Ovary (tissue), 3 donors: ENCODE data around the gene ST14.

ENCODE experiments used
- POLR2A ChIP-seq: fragments of 450-650 bp; IDR thresholded peaks from one replicate; pipeline ENCODE4 v1.6.1; 2017; ENCODE audit warnings: antibody characterized with exemption, mild to moderate bottlenecking, moderate library complexity
- TF ChIP-seq, protein P1 (sequence below), 3 donors: fragments of 450-650 bp in 2 of 3; fragments of 200-600 bp in 1 of 3; IDR thresholded peaks; one replicate each; pipeline versions ENCODE4 v1.5.1 to v1.8.0; 2016 to 2022; ENCODE audit warnings: antibody characterized with exemption in 3 of 3, mild to moderate bottlenecking in 1 of 3
- donor health status: DM: no; HTN: no; CAD: no.

DNA sequence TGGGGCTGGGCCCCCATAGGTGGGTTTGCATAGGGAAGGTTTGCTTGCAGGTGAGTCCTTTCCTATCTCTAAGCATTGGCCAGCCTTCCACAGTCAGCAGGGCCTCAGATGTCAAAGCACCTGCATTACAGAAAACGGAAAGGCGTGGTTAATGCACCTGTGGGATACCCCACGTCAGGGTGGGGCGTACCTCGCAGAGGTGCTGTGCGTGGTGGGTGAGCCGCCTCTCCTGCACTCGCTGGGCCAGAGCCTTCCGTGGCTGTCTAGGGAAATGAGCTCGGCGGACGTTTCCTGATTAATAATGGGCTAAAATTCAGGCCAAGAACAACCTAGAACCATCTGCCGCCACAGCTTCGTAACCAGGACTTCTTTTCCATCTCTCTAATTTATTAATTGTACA, 32.3 kb downstream of the ST14 start:
- TF ChIP-seq, protein P1, sequence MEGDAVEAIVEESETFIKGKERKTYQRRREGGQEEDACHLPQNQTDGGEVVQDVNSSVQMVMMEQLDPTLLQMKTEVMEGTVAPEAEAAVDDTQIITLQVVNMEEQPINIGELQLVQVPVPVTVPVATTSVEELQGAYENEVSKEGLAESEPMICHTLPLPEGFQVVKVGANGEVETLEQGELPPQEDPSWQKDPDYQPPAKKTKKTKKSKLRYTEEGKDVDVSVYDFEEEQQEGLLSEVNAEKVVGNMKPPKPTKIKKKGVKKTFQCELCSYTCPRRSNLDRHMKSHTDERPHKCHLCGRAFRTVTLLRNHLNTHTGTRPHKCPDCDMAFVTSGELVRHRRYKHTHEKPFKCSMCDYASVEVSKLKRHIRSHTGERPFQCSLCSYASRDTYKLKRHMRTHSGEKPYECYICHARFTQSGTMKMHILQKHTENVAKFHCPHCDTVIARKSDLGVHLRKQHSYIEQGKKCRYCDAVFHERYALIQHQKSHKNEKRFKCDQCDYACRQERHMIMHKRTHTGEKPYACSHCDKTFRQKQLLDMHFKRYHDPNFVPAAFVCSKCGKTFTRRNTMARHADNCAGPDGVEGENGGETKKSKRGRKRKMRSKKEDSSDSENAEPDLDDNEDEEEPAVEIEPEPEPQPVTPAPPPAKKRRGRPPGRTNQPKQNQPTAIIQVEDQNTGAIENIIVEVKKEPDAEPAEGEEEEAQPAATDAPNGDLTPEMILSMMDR (IDR thresholded peaks at IDR 0.05) = no peak
- TF ChIP-seq POLR2A = no peak
